HG03575 (cell line): ENCODE measurements around the gene RPE.

Source experiments
- ATAC-seq: cut with Tn5 transposase; IDR thresholded peaks from one replicate; pipeline ENCODE4 v1.9.1; 2021; ENCODE audit not compliant: unreplicated experiment, insufficient number of reproducible peaks, low FRiP score; ENCODE audit errors: extremely low read depth

The RPE gene

DNA sequence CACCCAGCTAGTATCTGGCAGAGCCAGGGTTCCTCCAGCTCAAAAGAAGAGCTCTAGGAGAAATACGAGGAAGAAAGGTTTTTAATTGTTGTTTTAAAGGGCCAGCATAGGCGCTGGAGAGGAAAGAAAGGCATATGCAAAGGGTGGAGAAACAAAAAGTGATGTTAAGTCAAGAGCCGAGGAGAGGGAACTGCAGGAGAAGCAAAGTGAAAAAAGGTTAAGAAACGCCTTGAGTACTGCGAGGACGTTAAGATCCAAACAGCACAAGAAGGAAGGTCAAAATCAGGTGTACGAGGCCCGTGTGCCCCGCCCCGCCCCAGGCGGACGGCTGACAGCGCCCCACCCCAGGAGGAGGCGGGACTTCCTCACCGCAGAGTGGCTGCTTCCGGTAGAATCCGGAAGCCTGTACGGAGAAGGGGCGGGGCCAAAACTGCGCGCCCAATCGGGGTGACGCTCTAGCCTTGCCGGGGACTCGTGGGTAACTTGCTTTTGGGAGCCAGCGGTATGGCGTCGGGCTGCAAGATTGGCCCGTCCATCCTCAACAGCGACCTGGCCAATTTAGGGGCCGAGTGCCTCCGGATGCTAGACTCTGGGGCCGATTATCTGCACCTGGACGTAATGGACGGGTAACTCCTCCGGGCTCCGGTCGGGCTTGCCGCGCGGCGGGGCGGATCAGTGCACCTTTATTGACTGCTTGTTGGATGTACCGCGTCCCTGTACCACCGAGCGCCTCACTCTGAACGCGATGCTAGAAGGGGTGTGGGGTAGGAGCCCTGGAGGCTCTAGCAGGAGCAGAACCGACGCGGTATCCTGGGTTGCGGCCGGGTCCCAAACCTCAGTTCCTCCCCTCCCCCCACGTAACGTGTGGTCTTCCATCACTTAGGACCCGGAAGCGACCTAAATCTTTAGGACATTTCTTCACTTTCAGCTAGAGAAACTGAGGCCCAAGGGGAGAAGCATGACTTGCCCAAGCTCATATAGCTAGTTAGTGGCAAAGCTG lies at the start of gene RPE:
TSS of gene RPE (plus strand) at position 481 of the 1,000 bp plus-strand sequence. CDS start at position 505, 24 bp downstream.
- ATAC-seq: peak; percentile 96

GRCh38 chr2:209956271-209956670 lies 46.2 kb upstream of the RPE start:
- no peak for ATAC-seq

DNA sequence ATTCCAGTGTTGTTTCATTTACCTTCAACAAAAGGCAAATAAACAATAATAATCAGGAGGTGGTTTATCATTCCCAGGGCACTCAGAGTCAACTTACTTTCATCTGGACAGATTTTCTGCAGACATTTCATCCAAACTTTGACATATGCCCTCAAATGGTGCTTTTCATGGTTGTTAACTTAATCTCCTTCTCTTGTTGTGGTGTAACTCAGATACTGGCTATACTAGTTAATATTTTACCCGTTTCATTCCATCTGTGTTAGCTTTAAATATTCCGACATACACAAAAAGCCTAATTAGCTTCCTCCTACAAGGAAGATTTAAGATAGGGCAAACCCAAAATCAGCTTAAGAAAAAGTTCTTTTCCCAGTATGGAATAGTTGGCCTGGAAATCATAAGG lies 44.4 kb upstream of the RPE start:
- ATAC-seq: no peak

DNA sequence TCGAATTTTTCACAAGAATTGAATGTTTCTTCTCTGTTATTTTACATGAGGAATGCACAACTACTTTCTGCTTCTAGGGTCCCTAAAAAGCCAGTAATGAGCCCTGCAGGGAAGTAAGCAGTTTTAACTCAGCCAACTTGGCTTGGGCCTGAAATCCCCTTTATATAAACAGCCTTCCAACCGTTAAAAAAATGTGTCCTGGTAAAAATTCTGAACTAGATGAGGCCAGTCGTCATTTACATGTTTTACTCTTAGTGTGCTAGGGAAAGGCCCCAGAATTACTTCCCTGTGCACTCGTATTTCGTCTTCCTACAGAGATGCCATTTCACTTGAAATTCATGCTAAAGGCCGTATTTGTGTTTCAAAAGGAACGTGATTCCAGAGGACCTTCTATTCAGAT lies 42.4 kb upstream of the RPE start:
- no peak for ATAC-seq

GRCh38 chr2:209960676-209961630 lies 41.5 kb upstream of the RPE start:
- ATAC-seq: peak; percentile 89

- no peak for ATAC-seq
These were observed 36.7 kb upstream of the RPE start for GRCh38 chr2:209965723-209966122.

DNA sequence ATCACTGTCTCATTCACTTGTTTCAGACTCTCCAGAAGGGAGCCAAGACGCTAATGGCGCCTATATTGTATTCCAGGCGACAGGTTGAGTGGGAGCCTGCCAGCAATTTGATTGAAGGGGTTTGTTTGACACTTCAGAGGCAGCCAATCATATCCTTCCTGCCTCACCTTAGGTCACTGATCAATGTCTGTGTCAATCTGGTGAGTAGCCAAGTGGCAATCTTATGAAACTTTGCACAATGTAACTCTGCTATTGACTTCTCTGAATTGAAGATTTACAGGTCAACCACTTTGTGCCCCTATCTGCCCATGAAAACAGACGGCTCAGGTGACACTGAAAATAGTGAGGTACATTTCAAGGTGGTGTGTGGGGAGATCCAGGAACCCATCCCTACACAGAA lies 32.7 kb upstream of the RPE start:
- ATAC-seq: no peak

DNA sequence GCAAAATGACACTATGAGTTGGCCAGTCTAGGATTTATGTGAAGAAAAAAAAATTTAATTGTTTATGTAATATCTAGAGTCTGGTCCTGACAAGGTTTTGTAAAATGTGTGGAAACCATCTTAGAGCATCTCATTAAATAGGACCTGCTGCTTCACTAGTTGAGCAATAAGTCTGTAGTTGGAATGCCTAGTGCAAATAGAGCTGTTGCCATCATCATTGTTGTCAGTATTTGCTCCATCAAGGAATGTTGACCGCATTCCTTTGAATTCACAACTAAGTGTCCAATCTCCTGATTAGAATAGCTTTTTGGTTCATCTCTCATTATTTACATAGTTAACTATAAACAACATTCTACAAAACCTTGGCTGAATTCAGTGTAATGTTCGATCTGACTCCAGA lies 32.2 kb upstream of the RPE start:
- no peak for ATAC-seq

DNA sequence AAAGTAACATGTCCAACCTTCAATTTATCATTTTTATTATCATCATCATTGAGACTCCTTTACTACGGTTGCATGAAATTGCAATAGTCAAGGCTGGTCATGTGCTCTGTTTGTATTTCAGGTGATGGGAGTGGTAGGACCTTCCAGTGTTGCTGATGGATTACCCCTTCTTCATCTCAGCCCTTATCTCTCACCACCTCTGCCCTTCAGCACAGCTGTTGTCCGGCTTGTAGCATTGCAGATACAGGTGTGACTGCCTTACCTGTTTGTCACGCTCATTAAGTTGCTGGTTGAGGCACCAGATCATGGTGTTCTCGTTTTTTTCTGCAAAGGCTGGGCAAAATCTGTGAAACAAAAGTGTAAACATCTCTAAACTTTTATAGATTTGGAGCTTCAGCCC lies 31.7 kb upstream of the RPE start:
- ATAC-seq: no peak

GRCh38 chr2:209973328-209973727 lies 29.1 kb upstream of the RPE start:
- ATAC-seq: no peak

- ATAC-seq: no peak
These were observed 27.9 kb upstream of the RPE start for GRCh38 chr2:209974576-209974975.

DNA sequence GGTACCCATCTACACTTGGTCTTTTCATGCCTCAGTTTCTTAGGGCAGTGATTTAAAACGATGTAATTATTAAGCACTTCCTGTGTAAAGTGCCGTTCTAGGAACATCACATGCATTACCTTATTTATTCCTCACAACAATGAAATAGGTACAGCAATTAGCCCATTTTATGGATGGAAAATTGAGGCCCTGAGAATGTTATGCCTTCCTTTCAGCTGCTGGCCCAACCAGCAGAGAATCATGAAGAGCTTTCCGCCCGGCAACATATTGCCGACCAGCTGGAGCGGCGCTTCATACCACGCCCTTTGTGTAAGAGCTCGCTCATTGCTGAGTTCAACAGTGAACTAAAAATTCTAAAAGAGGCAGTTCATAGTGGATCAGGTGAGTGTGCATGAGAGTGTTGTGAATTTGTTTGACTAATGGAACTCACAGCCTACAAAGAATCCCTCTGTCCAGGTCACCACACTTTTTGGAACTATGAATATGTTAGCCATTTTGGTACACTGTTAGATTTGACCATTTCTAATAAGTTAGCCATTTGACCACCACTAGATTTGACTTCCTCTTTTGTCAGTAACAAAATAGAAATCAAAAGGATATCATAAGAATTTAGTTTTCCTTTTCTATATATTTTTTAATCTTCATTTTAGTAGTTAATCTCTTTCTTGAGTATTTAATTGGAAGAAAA lies 25.6 kb upstream of the RPE start:
- ATAC-seq: peak; percentile 49

DNA sequence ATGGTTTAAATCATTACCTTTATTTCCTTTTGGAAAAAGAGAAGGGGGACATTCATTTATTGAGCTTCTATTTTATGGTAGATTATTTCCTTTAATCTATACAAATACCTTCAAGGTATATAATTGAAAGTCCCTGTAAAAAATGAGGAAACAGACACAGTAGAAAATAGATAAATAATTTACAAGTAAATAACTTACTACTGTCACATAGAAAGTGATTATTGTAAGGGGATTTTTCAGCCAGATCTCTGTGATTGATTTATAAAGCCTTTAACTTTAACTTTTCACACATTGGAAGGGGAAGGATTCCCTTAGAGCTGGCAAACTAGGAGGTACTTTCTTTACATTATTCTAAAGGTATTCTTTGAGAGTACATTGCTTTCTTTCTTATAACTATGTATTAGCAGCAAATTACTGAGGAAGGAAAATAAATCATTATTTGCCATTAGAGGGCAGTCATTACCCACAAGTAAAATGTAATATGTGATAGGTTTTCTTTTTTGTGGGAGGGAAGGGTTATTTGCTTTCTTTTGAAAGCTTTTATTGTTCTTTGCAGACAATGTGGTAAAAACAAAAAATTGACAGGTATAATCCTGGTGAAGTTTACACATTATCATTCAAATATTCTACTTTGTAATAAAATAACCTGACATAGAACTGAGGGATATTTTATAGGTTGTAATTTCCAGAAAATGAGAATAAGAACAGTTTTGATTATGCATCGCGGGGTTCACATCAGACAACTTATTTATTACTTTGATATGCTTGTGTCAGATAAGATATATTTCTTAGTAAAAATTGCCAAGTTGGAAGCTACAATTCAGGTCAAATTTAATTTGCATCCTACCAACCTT lies 24.8 kb upstream of the RPE start:
- ATAC-seq: peak; percentile 64

DNA sequence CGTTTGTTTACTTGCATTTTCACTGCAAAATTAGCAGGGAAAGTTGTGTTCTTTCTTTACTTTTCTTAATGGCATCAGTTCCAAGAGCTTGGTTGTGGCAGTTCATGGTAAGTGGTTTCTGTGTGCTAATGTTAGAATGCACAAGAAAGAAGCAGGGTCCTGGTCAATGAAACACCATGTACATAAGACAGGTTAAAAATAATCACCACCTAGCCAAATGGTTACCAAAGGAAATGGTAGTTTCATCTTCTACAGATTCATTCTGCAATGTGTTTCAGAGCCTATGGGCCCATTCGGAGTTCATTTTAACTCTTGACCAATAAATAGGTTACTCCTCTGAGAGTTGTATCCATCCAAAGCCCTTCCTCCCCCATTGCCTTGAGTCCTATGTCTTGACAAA lies 18.1 kb upstream of the RPE start:
- ATAC-seq: no peak

DNA sequence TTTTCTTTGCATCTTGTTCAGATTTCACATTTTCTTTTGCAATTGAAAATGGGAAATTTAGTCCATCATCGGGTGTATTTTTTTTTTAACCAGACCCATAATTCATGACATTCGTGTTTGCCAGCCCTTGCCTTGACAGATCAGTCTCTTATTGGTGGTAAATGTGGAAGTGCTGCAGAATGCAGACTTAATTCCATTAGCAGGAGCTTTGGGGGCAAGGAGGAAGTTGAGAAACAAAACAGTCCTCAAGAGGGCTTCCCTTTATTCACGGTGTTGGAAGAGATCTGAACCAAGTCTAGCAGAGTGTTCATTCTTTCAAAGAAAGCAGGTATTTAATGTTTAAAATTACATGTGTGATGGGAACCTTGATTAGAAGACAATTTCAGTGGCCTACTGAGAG lies 16.6 kb upstream of the RPE start:
- no peak for ATAC-seq

DNA sequence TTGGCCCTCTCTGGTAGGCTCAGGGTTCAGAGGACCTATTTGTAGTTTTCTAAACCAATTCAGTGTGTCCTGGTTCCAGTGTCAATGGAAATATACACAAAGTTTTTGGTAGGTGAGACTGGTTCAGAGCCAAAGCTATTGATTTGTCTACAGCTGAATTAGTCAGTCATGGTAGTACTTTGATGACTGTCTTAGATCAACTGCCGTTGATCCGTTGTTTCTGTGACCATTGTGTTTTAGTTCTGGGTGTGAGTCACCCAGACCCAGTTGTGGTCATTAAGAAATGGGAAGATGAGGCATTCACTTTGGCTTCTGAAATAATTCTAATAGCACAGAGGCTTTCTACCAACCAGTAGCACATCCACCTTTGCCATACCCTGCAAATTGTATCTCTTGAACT lies 16.0 kb upstream of the RPE start:
- no peak for ATAC-seq

- no peak for ATAC-seq
These were observed 14.4 kb upstream of the RPE start for GRCh38 chr2:209988010-209988409.

DNA sequence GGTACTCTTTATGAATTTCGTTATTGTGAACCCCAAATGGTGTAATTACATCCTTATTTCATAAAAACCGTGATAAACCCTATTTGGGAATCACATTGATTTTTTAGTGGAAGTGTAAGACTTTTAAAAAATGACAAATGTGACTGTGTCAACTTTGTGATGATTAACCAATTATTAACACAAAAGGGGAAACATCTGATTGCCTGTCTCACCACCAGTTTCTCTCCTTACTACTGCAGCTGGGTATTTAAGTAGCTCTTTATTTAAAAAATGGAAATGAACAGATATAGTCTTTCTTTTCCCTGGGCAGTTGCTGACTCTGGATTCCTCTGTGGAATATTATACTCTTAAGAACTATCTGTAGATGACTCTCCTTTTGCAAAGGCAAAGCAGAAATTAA lies 11.6 kb upstream of the RPE start:
- ATAC-seq: no peak
